ENCODE results near the gene TYW1. TPM values are rescaled to one million over a fixed set of nuclear protein-coding genes. Genes with fewer than 3 reads are reported as not detected.

Gene TYW1
- total RNA-seq, 4 donors from 2014 or later, result 21.1 to 34.9 (median 23.6) TPM

DNA sequence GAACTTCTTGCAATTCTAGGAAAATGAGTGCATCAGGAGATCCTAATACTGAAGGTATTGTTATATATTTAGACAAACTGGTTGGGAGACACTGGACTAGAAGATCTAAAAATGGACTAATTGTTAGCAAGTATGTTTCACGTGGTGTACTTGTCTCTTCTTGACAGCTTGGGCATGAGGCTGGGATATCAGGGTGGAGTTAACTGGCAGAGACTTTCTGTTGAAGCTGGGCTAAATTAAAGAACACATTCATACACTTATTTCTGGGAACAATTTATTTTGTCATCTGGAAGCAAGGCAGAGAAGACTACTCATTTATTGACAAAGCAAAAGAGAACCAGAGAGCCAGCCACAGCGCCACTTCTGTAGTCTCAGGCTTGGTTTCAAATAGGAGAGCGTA lies 25.9 kb downstream of the TYW1 start:
- TF ChIP-seq, protein P1, sequence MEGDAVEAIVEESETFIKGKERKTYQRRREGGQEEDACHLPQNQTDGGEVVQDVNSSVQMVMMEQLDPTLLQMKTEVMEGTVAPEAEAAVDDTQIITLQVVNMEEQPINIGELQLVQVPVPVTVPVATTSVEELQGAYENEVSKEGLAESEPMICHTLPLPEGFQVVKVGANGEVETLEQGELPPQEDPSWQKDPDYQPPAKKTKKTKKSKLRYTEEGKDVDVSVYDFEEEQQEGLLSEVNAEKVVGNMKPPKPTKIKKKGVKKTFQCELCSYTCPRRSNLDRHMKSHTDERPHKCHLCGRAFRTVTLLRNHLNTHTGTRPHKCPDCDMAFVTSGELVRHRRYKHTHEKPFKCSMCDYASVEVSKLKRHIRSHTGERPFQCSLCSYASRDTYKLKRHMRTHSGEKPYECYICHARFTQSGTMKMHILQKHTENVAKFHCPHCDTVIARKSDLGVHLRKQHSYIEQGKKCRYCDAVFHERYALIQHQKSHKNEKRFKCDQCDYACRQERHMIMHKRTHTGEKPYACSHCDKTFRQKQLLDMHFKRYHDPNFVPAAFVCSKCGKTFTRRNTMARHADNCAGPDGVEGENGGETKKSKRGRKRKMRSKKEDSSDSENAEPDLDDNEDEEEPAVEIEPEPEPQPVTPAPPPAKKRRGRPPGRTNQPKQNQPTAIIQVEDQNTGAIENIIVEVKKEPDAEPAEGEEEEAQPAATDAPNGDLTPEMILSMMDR (IDR thresholded peaks at IDR 0.05; ENCODE audit: low read depth), result no peak

DNA sequence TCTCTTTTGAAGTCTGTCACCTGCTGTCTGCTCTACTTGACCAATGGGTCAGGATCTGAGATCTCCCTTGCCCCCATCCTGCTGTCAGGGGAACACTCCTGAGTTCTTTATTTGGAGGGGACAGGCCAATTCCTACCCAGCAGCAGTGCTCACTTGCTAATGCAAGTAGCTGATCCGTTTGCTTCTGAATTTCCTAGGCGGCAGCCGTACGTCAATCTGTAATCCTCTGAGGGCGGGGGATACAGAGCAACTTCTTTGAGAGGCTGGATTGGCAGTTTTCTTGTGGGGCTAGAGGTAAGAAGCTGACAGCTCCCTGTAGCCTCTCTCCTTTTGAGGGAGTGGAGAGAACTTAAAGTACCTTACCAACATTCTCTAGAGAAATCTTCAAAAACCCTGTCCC lies 36.6 kb downstream of the TYW1 start:
- TF ChIP-seq, protein P1 (IDR thresholded peaks at IDR 0.05; ENCODE audit: low read depth), result no peak

DNA sequence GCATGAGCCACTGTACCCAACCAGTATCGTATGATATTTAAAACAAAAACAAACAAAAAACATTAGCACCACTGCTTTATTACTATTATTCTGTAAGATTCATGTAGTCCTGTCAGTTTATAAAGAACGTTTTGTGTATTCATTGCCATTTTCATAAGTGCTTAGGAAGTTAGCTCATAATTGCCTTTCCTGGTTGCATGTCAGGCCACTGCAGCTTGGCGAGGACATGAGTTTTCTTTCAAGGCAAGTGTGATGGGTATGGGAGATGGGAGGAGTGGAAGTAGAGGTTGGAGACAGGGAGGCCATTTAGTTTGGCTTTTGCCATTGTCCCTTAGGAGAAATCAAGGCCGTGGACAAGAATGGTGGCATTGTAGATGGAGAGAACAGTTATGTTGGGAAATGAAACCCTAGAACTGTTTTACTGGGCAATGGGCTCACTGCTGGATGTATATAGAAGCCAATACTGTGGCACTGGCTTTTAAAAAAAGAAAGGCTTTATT lies 48.9 kb downstream of the TYW1 start:
- TF ChIP-seq, protein P1 (IDR thresholded peaks at IDR 0.05; ENCODE audit: low read depth), result no peak

DNA sequence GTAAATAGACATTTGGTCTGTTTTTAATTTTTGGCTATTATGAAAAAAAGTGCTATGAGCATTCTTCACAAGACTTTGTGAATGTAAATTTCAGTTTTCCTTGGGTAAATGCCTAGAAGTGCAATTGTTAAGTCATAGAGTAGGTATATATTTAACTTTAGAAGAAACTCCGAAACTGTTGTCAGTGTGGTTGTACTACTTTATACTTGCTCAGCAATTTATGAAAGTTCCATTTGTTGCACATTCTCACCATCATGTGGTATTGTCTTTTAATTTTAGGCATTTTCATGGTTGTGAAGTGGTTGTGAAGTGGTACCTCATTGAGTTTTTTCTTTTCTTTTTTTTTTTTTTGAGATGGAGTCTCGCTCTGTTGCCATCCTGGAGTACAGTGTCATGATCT lies 60.0 kb downstream of the TYW1 start:
- TF ChIP-seq, protein P1 (IDR thresholded peaks at IDR 0.05; ENCODE audit: low read depth), result no peak

DNA sequence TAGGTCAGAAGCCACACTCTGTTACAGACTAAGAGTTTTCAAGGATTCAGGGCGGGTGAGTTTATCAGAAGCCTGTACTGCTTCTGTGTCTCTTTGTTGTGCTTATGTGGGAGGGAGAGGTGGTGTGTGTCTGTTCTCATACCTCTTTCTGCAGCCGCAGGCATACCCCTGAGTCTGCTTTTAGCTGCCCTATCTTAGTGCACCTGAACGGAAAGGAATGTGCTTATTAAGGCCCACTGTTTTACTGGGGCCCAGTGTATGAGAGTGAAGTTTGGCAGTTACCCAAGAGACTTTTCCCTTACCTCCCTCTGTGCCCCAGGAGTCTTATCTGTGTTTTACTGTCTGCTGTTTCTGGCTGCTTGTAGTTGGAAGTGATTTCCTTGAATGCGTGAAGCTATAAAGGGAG lies 104.3 kb downstream of the TYW1 start:
- TF ChIP-seq, protein P1 (IDR thresholded peaks at IDR 0.05; ENCODE audit: low read depth), result no peak

DNA sequence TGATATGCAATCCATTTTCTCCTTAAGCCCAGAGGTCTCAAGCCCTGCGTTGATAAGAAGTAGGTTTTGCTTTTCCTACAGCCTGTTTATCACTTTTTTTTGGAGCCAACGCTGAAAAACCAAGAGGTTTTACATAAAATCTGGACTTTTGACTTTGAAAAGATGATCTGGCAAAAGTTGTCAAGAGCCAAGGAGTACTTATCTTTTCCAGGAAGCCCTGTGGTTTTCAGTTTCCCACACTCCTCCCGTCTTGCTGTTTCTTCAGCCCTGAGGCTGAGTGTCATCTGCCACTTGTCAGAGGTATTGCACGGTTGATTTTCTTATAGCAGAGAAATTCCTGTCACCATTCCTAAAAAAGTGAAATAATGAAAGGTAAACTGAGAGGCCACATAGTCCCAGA lies 108.7 kb downstream of the TYW1 start:
- TF ChIP-seq, protein P1 (IDR thresholded peaks at IDR 0.05; ENCODE audit: low read depth), result no peak

DNA sequence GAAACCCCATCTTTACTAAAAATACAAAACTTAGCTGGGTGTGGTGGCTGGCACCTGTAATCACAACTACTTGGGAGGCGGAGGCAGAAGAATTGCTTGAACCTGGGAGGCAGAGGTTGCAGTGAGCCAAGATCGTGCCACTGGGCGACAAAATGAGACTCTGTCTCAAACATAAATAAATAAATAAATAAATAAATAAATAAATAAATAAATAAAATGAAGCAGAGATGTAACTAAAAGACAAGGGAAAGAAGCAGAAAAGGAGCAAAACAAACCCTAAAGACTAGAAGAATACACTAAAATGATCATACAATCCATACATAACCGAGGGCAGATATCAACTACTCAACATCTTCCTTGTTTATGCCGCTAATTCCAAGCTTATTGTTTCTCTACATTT lies 209.8 kb downstream of the TYW1 start:
- TF ChIP-seq, protein P1 (IDR thresholded peaks at IDR 0.05; ENCODE audit: low read depth), result no peak
